Lower lobe of right lung (tissue), 2 donors: ENCODE measurements around the gene RGMA. TPM values are rescaled to one million over a fixed set of nuclear protein-coding genes. Genes with fewer than 3 reads are reported as not detected.

Source experiments
- ATAC-seq, 2 donors: fragments of 200-7000 bp; cut with Tn5 transposase; one replicate each; pipeline ENCODE4 v1.9.1; 2020 to 2022; ENCODE audit warnings: mild to moderate bottlenecking in 2 of 2, moderate library complexity in 2 of 2
- DNase-seq: peaks from one replicate; pipeline ENCODE4 v3.0.0-alpha.2; 2020
- H3K27ac ChIP-seq: fragments of 200-600 bp; one replicate; pipeline ENCODE4 v1.8.0; 2022
- H3K27me3 ChIP-seq: fragments of 200-600 bp; one replicate; pipeline ENCODE4 v1.8.0; 2022; ENCODE audit warnings: low read depth
- H3K36me3 ChIP-seq: fragments of 200-600 bp; one replicate; pipeline ENCODE4 v1.8.0; 2022; ENCODE audit warnings: mild to moderate bottlenecking
- H3K4me1 ChIP-seq: fragments of 200-600 bp; one replicate; pipeline ENCODE4 v1.8.0; 2022
- H3K4me3 ChIP-seq: fragments of 200-600 bp; one replicate; pipeline ENCODE4 v1.8.0; 2022; ENCODE audit warnings: mild to moderate bottlenecking
- H3K9me3 ChIP-seq: fragments of 200-600 bp; one replicate; pipeline ENCODE4 v1.8.0; 2022
- intact Hi-C: fragments of 100-400 bp; cut with DNase I; formaldehyde crosslinking; loops from one replicate; pipeline ENCODE4 v1.11.0; 2022
- total RNA-seq: library from RNA; stranded (reverse); fragmentation: NEBNext Ultra II Directional; extraction: Animal tissue kit (Norgen Biotek cat#: 25700); gene quantifications from one replicate; pipeline ENCODE4 v1.2.1, GENCODE V29; 2021
- TF ChIP-seq, protein P1 (sequence below): fragments of 200-600 bp; IDR thresholded peaks from one replicate; pipeline ENCODE4 v1.8.0; 2022; ENCODE audit warnings: antibody characterized with exemption, mild to moderate bottlenecking
- donor health status: DM: no; HTN: yes; CAD: no; lungs with severe emphysema.

RGMA gene
- total RNA-seq, 1 donor from 2014 or later, result 9.7 TPM

DNA sequence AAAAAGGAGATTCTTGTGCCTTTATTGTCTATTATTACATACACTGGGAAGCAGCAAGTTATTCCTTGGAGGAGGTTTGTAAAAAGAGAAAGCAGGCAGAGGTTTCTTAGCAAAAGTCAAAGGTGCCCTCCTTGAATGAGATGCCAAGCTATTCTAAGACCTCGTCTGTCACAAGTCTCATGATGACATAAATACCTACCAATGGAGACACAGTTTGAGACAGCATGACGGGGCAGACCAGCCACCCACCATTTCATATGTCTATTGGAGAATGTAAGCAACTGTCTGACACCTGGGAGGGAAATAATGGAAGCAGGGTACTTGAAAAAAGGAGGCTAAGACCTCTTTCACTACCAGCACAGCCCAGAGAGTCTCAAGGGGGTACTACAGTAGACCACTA, 2.2 kb downstream of the RGMA start:
- Histone ChIP-seq H3K4me1 (peaks cover 17% of the 10 kb centered on the region), H3K27ac (no peak overlapping the region)
- intact Hi-C loops, result no loop called here

DNA sequence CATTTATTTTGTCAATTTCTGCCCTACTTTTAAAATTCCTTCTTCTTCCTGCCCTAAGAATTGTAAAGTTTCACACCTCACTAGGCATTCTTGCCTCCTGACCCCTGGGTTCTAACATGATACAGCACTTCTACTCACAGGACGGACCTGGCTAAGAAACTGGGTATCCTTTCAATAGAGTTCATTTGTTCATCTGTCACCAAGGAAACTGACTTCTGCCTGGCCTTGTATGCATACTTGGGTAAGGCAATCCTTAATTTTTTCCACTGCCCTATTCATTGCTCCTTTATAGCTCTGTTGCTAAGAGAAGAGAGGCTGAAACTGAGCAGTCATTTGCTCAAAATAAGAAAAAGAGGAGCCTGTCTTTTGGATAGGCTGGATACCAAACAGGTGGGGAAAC, 3.3 kb downstream of the RGMA start:
- Histone ChIP-seq H3K4me1 (peaks cover 17% of the 10 kb centered on the region), H3K9me3 (no peaks in the 10 kb centered on the region), H3K36me3 (no peaks in the 10 kb centered on the region), H3K4me3 (no peak overlapping the region), H3K27me3 (peaks cover 50% of the 10 kb centered on the region), H3K27ac (no peak overlapping the region)
- ATAC-seq, result no peak
- intact Hi-C loops, result no loop called here
- DNase-seq, result no peak
- TF ChIP-seq, protein P1, sequence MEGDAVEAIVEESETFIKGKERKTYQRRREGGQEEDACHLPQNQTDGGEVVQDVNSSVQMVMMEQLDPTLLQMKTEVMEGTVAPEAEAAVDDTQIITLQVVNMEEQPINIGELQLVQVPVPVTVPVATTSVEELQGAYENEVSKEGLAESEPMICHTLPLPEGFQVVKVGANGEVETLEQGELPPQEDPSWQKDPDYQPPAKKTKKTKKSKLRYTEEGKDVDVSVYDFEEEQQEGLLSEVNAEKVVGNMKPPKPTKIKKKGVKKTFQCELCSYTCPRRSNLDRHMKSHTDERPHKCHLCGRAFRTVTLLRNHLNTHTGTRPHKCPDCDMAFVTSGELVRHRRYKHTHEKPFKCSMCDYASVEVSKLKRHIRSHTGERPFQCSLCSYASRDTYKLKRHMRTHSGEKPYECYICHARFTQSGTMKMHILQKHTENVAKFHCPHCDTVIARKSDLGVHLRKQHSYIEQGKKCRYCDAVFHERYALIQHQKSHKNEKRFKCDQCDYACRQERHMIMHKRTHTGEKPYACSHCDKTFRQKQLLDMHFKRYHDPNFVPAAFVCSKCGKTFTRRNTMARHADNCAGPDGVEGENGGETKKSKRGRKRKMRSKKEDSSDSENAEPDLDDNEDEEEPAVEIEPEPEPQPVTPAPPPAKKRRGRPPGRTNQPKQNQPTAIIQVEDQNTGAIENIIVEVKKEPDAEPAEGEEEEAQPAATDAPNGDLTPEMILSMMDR, result no peak

More for the DNA sequence above, 2.2 kb downstream of the RGMA start:
- no peak for ATAC-seq
- H3K27me3 ChIP-seq, result peaks cover 57% of the 10 kb centered on the region
- no peak overlapping the region for H3K4me3 ChIP-seq
- H3K9me3 ChIP-seq, result no peaks in the 10 kb centered on the region
- TF ChIP-seq, protein P1, result no peak
- H3K36me3 ChIP-seq, result no peaks in the 10 kb centered on the region
- DNase-seq, result no peak

DNA sequence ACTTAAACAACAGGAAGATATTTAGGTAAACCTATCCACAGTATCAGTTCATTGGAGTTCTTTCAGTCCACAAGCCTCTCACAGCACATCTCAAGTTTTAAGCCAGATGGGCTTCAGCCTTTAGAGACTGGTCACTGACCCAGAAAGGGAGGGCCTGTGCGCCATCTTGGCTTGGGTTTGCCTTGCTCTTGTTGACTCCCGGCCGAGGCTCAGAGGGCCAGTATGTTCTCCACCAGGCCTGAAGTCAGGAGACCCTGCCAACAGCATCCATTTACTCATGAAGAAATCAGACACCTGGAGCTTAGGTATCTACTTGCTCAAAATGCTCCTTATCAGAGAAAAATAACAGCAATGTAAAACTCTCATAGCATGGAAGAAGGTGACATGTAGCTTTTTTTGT, 6.2 kb downstream of the RGMA start:
- Histone ChIP-seq H3K4me1 (peaks cover 4% of the 10 kb centered on the region), H3K9me3 (no peaks in the 10 kb centered on the region), H3K27me3 (peaks cover 32% of the 10 kb centered on the region), H3K36me3 (no peaks in the 10 kb centered on the region), H3K27ac (no peak overlapping the region), H3K4me3 (no peak overlapping the region)
- TF ChIP-seq, protein P1, result no peak
- intact Hi-C loops, result no loop called here
- DNase-seq (no peak), ATAC-seq (no peak)

DNA sequence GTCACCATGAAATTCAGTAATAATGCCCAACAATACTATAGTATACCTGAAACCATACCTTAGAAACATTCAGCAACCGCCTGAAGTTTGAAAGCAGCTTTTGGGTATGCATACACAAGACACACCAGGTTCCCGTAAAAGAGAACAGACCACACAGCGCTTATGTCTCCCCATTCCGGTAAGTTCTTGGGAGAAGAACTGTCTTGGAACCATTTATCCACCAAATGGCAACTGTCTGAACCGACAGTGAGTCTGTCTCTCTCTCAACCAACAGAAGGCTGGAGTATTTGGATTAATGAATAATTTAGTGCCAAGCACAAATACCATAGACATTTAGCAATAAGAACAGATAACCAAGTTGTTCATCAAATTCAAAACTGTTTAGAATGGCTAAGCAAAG, 7.6 kb downstream of the RGMA start:
- ATAC-seq (no peak), DNase-seq (no peak)
- Histone ChIP-seq H3K9me3 (no peaks in the 10 kb centered on the region), H3K27me3 (peaks cover 18% of the 10 kb centered on the region), H3K36me3 (no peaks in the 10 kb centered on the region), H3K4me3 (no peak overlapping the region), H3K4me1 (no peaks in the 10 kb centered on the region), H3K27ac (no peak overlapping the region)
- TF ChIP-seq, protein P1, result no peak
- intact Hi-C loops, result no loop called here

DNA sequence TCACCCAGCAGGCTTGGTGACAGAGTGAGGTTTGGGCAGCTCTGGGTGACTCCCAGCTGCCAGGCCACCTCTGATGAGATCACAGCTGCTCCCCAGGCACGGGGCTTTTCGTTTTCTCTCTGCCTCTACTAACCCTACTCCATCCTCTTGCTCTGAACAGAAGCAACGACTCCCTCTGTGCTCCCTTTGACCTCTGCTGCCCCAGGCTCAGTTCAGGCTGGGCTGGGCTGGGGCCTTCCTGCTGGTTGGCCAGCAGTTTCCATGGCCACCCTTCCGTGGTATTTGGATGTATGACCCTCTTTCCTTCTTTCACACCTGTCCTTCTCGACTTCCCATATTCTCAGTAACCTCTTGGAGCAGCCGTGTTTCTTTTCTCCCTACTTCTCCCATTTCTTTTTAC, 8.6 kb downstream of the RGMA start:
- H3K4me1 ChIP-seq, result no peaks in the 10 kb centered on the region
- no peak overlapping the region for H3K27ac ChIP-seq

More for the DNA sequence above, 8.6 kb downstream of the RGMA start:
- H3K4me3 ChIP-seq, result no peak overlapping the region
- ATAC-seq (no peak), DNase-seq (no peak)
- TF ChIP-seq, protein P1, result no peak
- H3K27me3 ChIP-seq, result peaks cover 9% of the 10 kb centered on the region
- intact Hi-C loops, result no loop called here
- no peaks in the 10 kb centered on the region for H3K9me3 ChIP-seq
- no peaks in the 10 kb centered on the region for H3K36me3 ChIP-seq
